ENCODE results near the gene SOX4.

The SOX4 gene

DNA sequence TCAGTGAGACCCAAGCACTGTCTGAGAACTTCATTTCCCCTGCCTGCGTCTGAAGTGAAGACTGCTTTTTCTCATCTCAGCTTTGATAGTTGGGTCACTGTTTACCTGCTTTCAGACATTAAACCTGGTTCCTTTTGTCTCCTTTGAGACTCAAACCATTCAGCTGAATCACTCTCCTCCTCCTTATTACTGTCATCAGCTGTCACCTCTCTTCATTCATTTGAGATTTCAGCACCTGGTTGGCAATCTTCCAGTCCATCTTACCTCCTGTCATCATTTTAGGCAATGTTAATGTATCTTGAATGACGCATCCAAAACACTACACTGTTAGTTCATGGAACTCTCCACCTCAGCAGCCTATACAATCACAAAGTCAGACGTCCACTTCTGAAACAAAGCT, 34.3 kb upstream of the SOX4 start:
- DNase-seq (ENCODE audit: extremely low read depth, insufficient read length), result no peak
- no peaks in the 10 kb centered on the region for H3K27me3 ChIP-seq (replicated peaks; ENCODE audit: control insufficient read depth, insufficient read depth, low read length)
- no peak overlapping the region for H3K4me3 ChIP-seq (replicated peaks; ENCODE audit: low read depth, low read length)
- TF ChIP-seq, protein P1, sequence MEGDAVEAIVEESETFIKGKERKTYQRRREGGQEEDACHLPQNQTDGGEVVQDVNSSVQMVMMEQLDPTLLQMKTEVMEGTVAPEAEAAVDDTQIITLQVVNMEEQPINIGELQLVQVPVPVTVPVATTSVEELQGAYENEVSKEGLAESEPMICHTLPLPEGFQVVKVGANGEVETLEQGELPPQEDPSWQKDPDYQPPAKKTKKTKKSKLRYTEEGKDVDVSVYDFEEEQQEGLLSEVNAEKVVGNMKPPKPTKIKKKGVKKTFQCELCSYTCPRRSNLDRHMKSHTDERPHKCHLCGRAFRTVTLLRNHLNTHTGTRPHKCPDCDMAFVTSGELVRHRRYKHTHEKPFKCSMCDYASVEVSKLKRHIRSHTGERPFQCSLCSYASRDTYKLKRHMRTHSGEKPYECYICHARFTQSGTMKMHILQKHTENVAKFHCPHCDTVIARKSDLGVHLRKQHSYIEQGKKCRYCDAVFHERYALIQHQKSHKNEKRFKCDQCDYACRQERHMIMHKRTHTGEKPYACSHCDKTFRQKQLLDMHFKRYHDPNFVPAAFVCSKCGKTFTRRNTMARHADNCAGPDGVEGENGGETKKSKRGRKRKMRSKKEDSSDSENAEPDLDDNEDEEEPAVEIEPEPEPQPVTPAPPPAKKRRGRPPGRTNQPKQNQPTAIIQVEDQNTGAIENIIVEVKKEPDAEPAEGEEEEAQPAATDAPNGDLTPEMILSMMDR (IDR thresholded peaks at IDR 0.05; ENCODE audit: insufficient read depth, low read length, poor library complexity, severe bottlenecking), result no peak
- no peaks in the 10 kb centered on the region for H3K36me3 ChIP-seq (ENCODE audit: control insufficient read depth, insufficient read depth, low read length)

DNA sequence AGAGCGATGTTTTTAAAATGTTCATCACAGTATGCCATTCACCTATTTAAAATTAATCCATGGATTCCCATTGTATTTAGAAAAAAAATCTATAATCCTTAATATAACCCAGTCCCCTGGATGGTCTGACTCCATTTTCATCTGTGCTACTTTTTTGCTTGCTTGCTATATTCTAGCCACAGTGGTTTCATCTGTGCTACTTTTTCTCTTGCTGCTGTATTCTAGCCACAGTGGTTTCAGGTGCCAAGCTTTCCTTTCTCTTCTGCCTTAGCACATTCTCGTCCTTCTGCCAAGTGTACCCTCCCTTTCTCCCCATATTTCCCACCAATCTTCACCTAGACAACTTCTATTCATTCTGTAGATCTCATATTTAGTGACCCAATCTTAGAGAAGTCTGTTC, 33.3 kb upstream of the SOX4 start:
- DNase-seq (ENCODE audit: extremely low read depth, insufficient read length), result no peak
- Histone ChIP-seq H3K4me3 (replicated peaks; ENCODE audit: low read depth, low read length) (no peak overlapping the region), H3K36me3 (ENCODE audit: control insufficient read depth, insufficient read depth, low read length) (no peaks in the 10 kb centered on the region), H3K27me3 (replicated peaks; ENCODE audit: control insufficient read depth, insufficient read depth, low read length) (no peaks in the 10 kb centered on the region)
- TF ChIP-seq, protein P1 (IDR thresholded peaks at IDR 0.05; ENCODE audit: insufficient read depth, low read length, poor library complexity, severe bottlenecking), result no peak

DNA sequence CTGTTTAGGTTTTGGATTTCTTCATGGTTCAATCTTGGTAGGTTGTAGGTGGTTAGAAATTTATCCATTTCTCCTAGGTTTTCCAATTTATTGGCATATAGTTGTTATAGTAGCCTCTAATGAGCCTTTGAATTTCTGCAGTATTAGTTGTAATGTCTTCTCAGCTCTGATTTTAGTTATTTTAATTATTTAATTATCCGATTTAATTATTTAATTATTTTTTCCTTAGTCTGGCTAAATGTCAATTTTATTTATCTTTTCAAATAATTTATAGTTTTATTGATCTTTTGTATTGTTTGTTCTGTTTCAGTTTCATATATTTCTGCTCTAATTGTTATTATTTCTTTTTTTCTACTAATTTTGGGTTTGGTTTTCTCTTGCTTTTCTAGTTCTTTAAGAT, 28.1 kb upstream of the SOX4 start:
- TF ChIP-seq, protein P1 (IDR thresholded peaks at IDR 0.05; ENCODE audit: insufficient read depth, low read length, poor library complexity, severe bottlenecking), result no peak
- DNase-seq (ENCODE audit: extremely low read depth, insufficient read length), result no peak
- no peaks in the 10 kb centered on the region for H3K36me3 ChIP-seq (ENCODE audit: control insufficient read depth, insufficient read depth, low read length)
- no peak overlapping the region for H3K4me3 ChIP-seq (replicated peaks; ENCODE audit: low read depth, low read length)
- H3K27me3 ChIP-seq (replicated peaks; ENCODE audit: control insufficient read depth, insufficient read depth, low read length), result no peaks in the 10 kb centered on the region

DNA sequence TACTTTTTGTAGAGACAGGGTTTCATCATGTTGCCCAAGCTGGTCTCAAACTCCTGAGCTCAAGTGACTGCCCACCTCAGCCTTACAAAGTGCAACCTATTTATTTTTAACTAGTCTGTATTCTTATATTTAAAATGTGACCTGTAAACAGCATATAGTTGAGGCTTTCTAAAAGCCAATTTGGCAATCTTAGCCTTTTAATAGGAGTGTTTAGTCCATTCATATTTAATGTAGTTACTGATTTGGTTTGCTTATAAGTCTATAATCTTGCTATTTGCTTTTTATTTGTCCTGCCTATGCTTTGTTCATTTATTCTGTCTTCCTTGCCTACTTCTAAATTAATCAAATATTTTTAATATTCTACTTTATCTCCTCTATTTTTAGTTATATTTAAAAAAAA, 15.0 kb upstream of the SOX4 start:
- no peaks in the 10 kb centered on the region for H3K36me3 ChIP-seq (ENCODE audit: control insufficient read depth, insufficient read depth, low read length)
- TF ChIP-seq, protein P1 (IDR thresholded peaks at IDR 0.05; ENCODE audit: insufficient read depth, low read length, poor library complexity, severe bottlenecking), result no peak
- no peak for DNase-seq (ENCODE audit: extremely low read depth, insufficient read length)

DNA sequence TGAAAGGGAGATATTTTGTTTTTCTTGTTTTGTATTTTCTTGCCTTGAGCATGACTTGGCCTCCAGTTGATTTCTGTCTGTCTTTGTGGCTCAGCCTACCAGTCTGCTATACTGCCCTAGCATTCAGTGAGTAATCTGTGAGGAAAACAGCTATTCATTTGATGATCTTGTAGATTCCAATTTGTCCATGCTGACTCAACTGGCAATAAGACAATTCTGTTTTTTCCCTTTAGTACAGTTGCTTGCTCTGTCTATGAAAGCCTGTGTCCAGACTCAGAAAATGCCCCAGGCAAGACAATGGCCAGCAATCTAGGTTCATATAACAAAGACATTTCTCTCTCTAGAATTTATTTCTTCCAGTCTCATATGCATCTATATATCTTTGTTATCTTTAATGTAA, 10.9 kb upstream of the SOX4 start:
- DNase-seq (ENCODE audit: extremely low read depth, insufficient read length), result no peak
- no peaks in the 10 kb centered on the region for H3K27me3 ChIP-seq (replicated peaks; ENCODE audit: control insufficient read depth, insufficient read depth, low read length)
- H3K4me3 ChIP-seq (replicated peaks; ENCODE audit: low read depth, low read length), result no peak overlapping the region
- no peaks in the 10 kb centered on the region for H3K36me3 ChIP-seq (ENCODE audit: control insufficient read depth, insufficient read depth, low read length)
- TF ChIP-seq, protein P1 (IDR thresholded peaks at IDR 0.05; ENCODE audit: insufficient read depth, low read length, poor library complexity, severe bottlenecking), result no peak

More for the DNA sequence above, 15.0 kb upstream of the SOX4 start:
- no peaks in the 10 kb centered on the region for H3K27me3 ChIP-seq (replicated peaks; ENCODE audit: control insufficient read depth, insufficient read depth, low read length)
- H3K4me3 ChIP-seq (replicated peaks; ENCODE audit: low read depth, low read length), result no peak overlapping the region

DNA sequence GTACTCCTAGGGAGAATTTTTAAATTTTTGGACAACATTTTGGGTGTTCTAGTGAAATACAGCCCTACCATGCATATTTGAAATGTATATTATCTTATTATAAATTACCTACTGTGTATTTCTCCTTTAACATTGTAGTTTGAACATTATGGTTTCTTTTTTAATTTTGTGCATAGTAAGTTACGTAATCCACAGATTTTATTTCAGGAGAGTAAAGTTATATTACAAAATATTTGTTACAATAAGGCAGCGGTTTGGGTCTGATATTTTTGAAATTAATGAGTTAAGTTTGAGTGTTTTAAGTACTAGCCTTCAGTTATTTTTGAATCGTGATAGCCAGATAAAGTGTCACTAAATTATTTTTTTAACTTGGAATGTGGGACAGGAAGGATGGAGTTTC, 7.3 kb upstream of the SOX4 start:
- no peaks in the 10 kb centered on the region for H3K27me3 ChIP-seq (replicated peaks; ENCODE audit: control insufficient read depth, insufficient read depth, low read length)
- no peak overlapping the region for H3K4me3 ChIP-seq (replicated peaks; ENCODE audit: low read depth, low read length)
- DNase-seq (ENCODE audit: extremely low read depth, insufficient read length), result no peak
- H3K36me3 ChIP-seq (ENCODE audit: control insufficient read depth, insufficient read depth, low read length), result no peaks in the 10 kb centered on the region
- TF ChIP-seq, protein P1 (IDR thresholded peaks at IDR 0.05; ENCODE audit: insufficient read depth, low read length, poor library complexity, severe bottlenecking), result no peak

Measured in GM06990 (cell line).